Measurements from ENCODE around the gene IL1RAPL1.

DNA sequence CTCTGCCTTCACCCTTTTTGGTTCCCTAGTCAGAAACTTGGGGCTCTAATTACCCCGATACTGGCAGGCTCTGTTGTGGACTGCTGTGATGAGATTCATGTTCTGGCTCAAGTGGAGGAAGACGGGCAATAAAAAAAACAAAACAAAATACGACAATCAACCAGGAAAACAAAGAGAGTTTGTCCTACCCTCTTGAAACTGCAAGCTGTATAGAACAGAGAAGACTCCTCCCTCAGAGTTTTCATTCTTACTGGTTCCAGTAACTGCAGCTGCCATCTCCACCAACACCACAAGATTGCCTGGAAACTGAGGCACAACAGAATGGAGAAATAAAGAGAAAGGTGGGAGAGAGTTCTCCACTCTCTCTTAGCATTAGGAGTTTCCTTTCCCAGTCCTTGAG lies 11.1 kb upstream of the IL1RAPL1 start:
- TF ChIP-seq CTCF (conservative IDR thresholded peaks at IDR 0.05; ENCODE audit: low read length) (no peak), EZH2phosphoT487 (IDR thresholded peaks at IDR 0.05; ENCODE audit: borderline replicate concordance) (no peak)
